B cell (primary cell): ENCODE data around the gene DTD1. TPM values are rescaled to one million over a fixed set of nuclear protein-coding genes. Genes with fewer than 3 reads are reported as not detected.

Experiments
- ATAC-seq: fragments of 200-7000 bp; cut with Tn5 transposase; one replicate; pipeline ENCODE4 v1.10.0; 2021; ENCODE audit warnings: low read depth, mild to moderate bottlenecking, moderate number of reproducible peaks, moderate library complexity
- CTCF ChIA-PET: fragments of 350-600 bp; sonication (Branson Sonifier 250); formaldehyde crosslinking; loops from one replicate; lab custom pipeline; 2021; ENCODE audit warnings: antibody characterized with exemption, inconsistent platforms; lab: Charles Lee
- POLR2A ChIA-PET: fragments of 350-600 bp; sonication (Branson Sonifier 250); formaldehyde crosslinking; loops from one replicate; lab custom pipeline; 2021; ENCODE audit warnings: antibody characterized with exemption; lab: Charles Lee
- DNase-seq: peaks from one replicate; pipeline ENCODE4 v3.0.0; 2013
- H2AFZ ChIP-seq: 2 replicates; pipeline ENCODE4 v1.6.1; 2012; ENCODE audit warnings: mild to moderate bottlenecking, low read depth, low read length; ENCODE audit not compliant: insufficient read depth, poor library complexity, severe bottlenecking
- H3K27ac ChIP-seq, 2 donors: 1 replicate in 1 of 2; 2 replicates in 1 of 2; pipeline ENCODE4 v1.5.1; 2012 to 2013; ENCODE audit warnings: low read length in 2 of 2, mild to moderate bottlenecking in 2 of 2, moderate library complexity in 1 of 2
- H3K27me3 ChIP-seq, 4 experiments: fragments of 200-600 bp in 1 of 4; sonication (generic) in 1 of 4; replicated peaks in 1 of 4; 1 replicate in 2 of 4; 2 replicates in 2 of 4; pipeline versions ENCODE4 v1.6.1 to v1.7.0; 2013 to 2016; ENCODE audit warnings: low read length in 3 of 4, mild to moderate bottlenecking in 2 of 4, mixed read lengths in 1 of 4, moderate library complexity in 1 of 4; ENCODE audit not compliant: insufficient read depth in 4 of 4, control insufficient read depth in 3 of 4; ENCODE audit errors: control extremely low read depth in 1 of 4
- H3K36me3 ChIP-seq, 2 experiments: replicated peaks in 1 of 2; 1 replicate in 1 of 2; 2 replicates in 1 of 2; pipeline versions ENCODE4 v1.6.1 to v1.7.1; 2013; ENCODE audit warnings: low read length in 1 of 2; ENCODE audit not compliant: insufficient read depth in 2 of 2, control insufficient read depth in 1 of 2; ENCODE audit errors: control extremely low read depth in 1 of 2, extremely low read depth in 1 of 2
- H3K4me1 ChIP-seq, 2 donors: fragments of 200-600 bp in 1 of 2; sonication (generic) in 1 of 2; 1 replicate in 1 of 2; 2 replicates in 1 of 2; pipeline versions ENCODE4 v1.5.1 to v1.6.1; 2013 to 2017; ENCODE audit warnings: low read length in 2 of 2; ENCODE audit not compliant: control insufficient read depth in 2 of 2, insufficient read depth in 2 of 2
- H3K4me2 ChIP-seq: replicated peaks from 2 replicates; pipeline ENCODE3; 2012; ENCODE audit warnings: mild to moderate bottlenecking, low read depth, low read length; ENCODE audit not compliant: poor library complexity, severe bottlenecking
- H3K4me3 ChIP-seq, 5 experiments: fragments of 200-600 bp in 1 of 5; sonication (generic) in 1 of 5; 1 replicate in 3 of 5; 2 replicates in 2 of 5; pipeline versions ENCODE4 v1.5.1 to v1.7.0; 2011 to 2016; ENCODE audit warnings: low read length in 4 of 5, mild to moderate bottlenecking in 4 of 5, low read depth in 2 of 5, control low read depth in 1 of 5, moderate library complexity in 1 of 5; ENCODE audit not compliant: insufficient read depth in 1 of 5; ENCODE audit errors: control extremely low read depth in 1 of 5, extremely low read depth in 1 of 5
- H3K79me2 ChIP-seq: fragments of 200-600 bp; sonication (generic); one replicate; pipeline ENCODE4 v1.6.0; 2016; ENCODE audit warnings: low read length; ENCODE audit not compliant: control insufficient read depth, insufficient read depth
- H3K9ac ChIP-seq: fragments of 200-600 bp; sonication (generic); 2 replicates; pipeline ENCODE4 v1.6.1; 2017; ENCODE audit warnings: mild to moderate bottlenecking, low read length, moderate library complexity
- H3K9me3 ChIP-seq, 3 donors: one replicate each; pipeline versions ENCODE4 v1.6.1 to v1.7.1; 2013; ENCODE audit warnings: low read length in 2 of 3; ENCODE audit not compliant: control insufficient read depth in 2 of 3, insufficient read depth in 1 of 3; ENCODE audit errors: control extremely low read depth in 1 of 3
- H4K20me1 ChIP-seq: 2 replicates; pipeline ENCODE4 v1.6.0; 2012; ENCODE audit warnings: mild to moderate bottlenecking, low read length; ENCODE audit not compliant: insufficient read depth, control insufficient read depth, poor library complexity, severe bottlenecking
- H3K27ac Mint-ChIP-seq: one replicate; pipeline ENCODE4 v1.8.0; 2021; ENCODE audit warnings: mixed read lengths
- H3K27me3 Mint-ChIP-seq: one replicate; pipeline ENCODE4 v1.8.0; 2021; ENCODE audit warnings: mixed read lengths
- H3K4me1 Mint-ChIP-seq: one replicate; pipeline ENCODE4 v1.8.0; 2021; ENCODE audit warnings: mixed read lengths
- H3K4me3 Mint-ChIP-seq: one replicate; pipeline ENCODE4 v1.8.0; 2021; ENCODE audit warnings: mixed read lengths
- H3K9me3 Mint-ChIP-seq: one replicate; pipeline ENCODE4 v1.8.0; 2022; ENCODE audit warnings: mixed read lengths; ENCODE audit not compliant: insufficient read depth
- CTCF ChIP-seq: fragments of 200-600 bp; IDR thresholded peaks from one replicate; pipeline ENCODE4 v1.8.0; 2022; ENCODE audit warnings: antibody characterized with exemption, mild to moderate bottlenecking
- EZH2 ChIP-seq: IDR thresholded peaks from 2 replicates; pipeline ENCODE4 v1.6.1; 2012; ENCODE audit warnings: borderline replicate concordance, low read depth, mild to moderate bottlenecking, moderate library complexity, low read length; ENCODE audit not compliant: insufficient read depth, poor library complexity, severe bottlenecking
- WGBS: methylation state at CpG from one replicate; pipeline ENCODE4 v1.1.5; 2013; ENCODE audit warnings: missing lambda C conversion rate; ENCODE audit not compliant: insufficient coverage; 5-methylcytosine and 5-hydroxymethylcytosine counted together
- intact Hi-C: fragments of 100-400 bp; cut with micrococcal nuclease; formaldehyde crosslinking; loops from one replicate; pipeline ENCODE4 v1.10.0; 2022
- polyA plus RNA-seq: library from polyadenylated mRNA; depleted of rRNA; stranded (reverse); fragments of >200 nt; gene quantifications from 2 replicates; pipeline ENCODE4 v1.2.3, GENCODE V29; 2012
- total RNA-seq, 2 donors: library from RNA; stranded (reverse); fragments of 120-200 nt in 1 of 2; gene quantifications; 1 replicate in 1 of 2; 2 replicates in 1 of 2; pipeline versions ENCODE4 v1.2.3 to v1.2.4, GENCODE V29; 2013 to 2022

DTD1 gene
- total and polyA plus RNA-seq, 2 donors (not counting 1 experiment from before 2014, with no cell fraction given): 18.7 to 20.4 TPM

DNA sequence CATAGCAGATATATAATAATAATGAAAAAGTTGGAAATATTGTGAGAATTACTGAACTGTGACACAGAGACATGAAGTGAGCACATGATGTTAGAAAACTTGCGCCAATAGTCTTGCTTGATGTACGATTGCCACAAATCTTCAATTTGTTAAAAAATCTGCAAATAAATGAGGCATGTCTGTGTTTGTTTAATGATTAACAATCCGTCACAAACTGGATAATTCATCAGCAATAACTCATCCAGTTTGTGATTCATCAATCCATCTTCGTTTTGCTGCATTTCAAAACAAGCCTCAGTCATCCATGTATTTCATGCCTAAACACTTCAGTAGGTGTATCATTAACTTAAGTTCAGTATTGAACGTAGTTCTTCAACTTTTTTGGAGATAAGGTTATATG is 46.1 kb upstream of the DTD1 start:
- no peak for ATAC-seq
- TF ChIP-seq CTCF: no peak
- no peak for TF ChIP-seq EZH2
- CTCF ChIA-PET: no interaction called here
- Histone ChIP-seq H3K9ac (no peak overlapping the region), H3K4me1 (no peaks in the 10 kb centered on the region), H3K9me3 (no peaks in the 10 kb centered on the region), H3K36me3 (peaks cover 4 to 59% of the 10 kb centered on the region in 2 experiments), H4K20me1 (no peaks in the 10 kb centered on the region), H2AFZ (no peak overlapping the region), H3K79me2 (no peaks in the 10 kb centered on the region), H3K27me3 (no peaks in the 10 kb centered on the region), H3K4me2 (no peak overlapping the region), H3K4me3 (no peak overlapping the region), H3K27ac (no peak overlapping the region)
- H3K9me3 Mint-ChIP-seq: no peaks in the 10 kb centered on the region
- no CpG with 5 or more reads among the region's 5 CpGs for WGBS
- no peak overlapping the region for H3K4me3 Mint-ChIP-seq
- no peak overlapping the region for H3K27ac Mint-ChIP-seq
- no peak for DNase-seq
- no peaks in the 10 kb centered on the region for H3K27me3 Mint-ChIP-seq
- POLR2A ChIA-PET: no interaction called here
- intact Hi-C loops: no loop called here
- H3K4me1 Mint-ChIP-seq: no peaks in the 10 kb centered on the region

DNA sequence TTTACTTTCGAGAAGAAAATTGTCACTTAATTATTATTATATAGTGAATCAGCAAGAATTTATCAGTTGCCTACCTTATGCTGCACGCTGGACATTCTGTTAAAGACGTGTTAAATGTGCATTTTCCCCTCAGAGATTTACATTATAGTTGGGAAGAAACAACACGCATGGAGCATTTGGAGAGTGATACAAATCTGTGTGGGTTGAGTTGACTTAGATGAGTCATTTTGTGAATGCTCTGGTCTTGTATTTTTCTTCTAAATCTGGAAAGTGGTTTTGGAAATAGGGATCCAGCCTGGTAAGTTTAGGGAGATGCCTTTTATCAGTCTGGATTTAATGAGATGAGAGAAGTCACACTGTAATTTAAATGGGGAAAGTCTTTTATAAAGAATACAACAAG is 44.6 kb upstream of the DTD1 start:
- no peak for ATAC-seq
- no peak overlapping the region for H3K27ac ChIP-seq
- no peaks in the 10 kb centered on the region for H3K27me3 Mint-ChIP-seq
- WGBS: 100% methylated on average over 2 of the region's 4 CpGs
- ChIA-PET POLR2A (no interaction called here), CTCF (no interaction called here)
- no peaks in the 10 kb centered on the region for H3K27me3 ChIP-seq
- H3K4me3 Mint-ChIP-seq: no peak overlapping the region
- no peak overlapping the region for H3K9ac ChIP-seq
- H3K4me1 ChIP-seq: no peaks in the 10 kb centered on the region
- H4K20me1 ChIP-seq: no peaks in the 10 kb centered on the region
- no peak overlapping the region for H3K4me3 ChIP-seq
- no peak overlapping the region for H2AFZ ChIP-seq
- H3K79me2 ChIP-seq: no peaks in the 10 kb centered on the region
- intact Hi-C loops: no loop called here
- no peaks in the 10 kb centered on the region for H3K4me1 Mint-ChIP-seq
- no peak overlapping the region for H3K4me2 ChIP-seq
- H3K36me3 ChIP-seq: peaks cover 8 to 63% of the 10 kb centered on the region in 2 experiments
- H3K9me3 ChIP-seq: no peaks in the 10 kb centered on the region
- no peaks in the 10 kb centered on the region for H3K9me3 Mint-ChIP-seq
- no peak overlapping the region for H3K27ac Mint-ChIP-seq
- DNase-seq: no peak
- no peak for TF ChIP-seq CTCF
